HEK293 (cell line): Measurements from ENCODE around the gene ARAP3.

Experiments used
- CTCF ChIP-seq: fragments of 450-650 bp; formaldehyde crosslinking; IDR thresholded peaks from 2 replicates; pipeline ENCODE4 v1.5.1; 2016; ENCODE audit warnings: missing biosample characterization, missing genetic modification characterization
- REST ChIP-seq: fragments of 450-650 bp; formaldehyde crosslinking; IDR thresholded peaks from 2 replicates; pipeline ENCODE4 v1.5.1; 2016; ENCODE audit warnings: missing biosample characterization, missing genetic modification characterization
- ZBTB21 ChIP-seq: fragments of 450-650 bp; formaldehyde crosslinking; IDR thresholded peaks from 2 replicates; pipeline ENCODE4 v1.5.1; 2017; ENCODE audit warnings: missing biosample characterization, missing genetic modification characterization
- ZNF121 ChIP-seq: fragments of 450-650 bp; formaldehyde crosslinking; IDR thresholded peaks from 2 replicates; pipeline ENCODE4 v1.5.1; 2016; ENCODE audit warnings: missing biosample characterization, missing genetic modification characterization
- ZNF138 ChIP-seq: fragments of 450-650 bp; formaldehyde crosslinking; IDR thresholded peaks from 2 replicates; pipeline ENCODE4 v1.5.1; 2016; ENCODE audit warnings: missing biosample characterization, missing genetic modification characterization, borderline replicate concordance
- ZNF274 ChIP-seq, 2 experiments: fragments of 200-500 bp in 1 of 2; fragments of 450-650 bp in 1 of 2; sonication (Bioruptor generic) in 1 of 2; formaldehyde crosslinking in 1 of 2; IDR thresholded peaks; 2 replicates each; pipeline versions ENCODE4 v1.5.1 to v1.6.1; 2014 to 2016; ENCODE audit warnings: borderline replicate concordance in 1 of 2, inconsistent platforms in 1 of 2, low read length in 1 of 2, missing biosample characterization in 1 of 2, missing genetic modification characterization in 1 of 2
- ZNF335 ChIP-seq: fragments of 450-650 bp; formaldehyde crosslinking; conservative IDR thresholded peaks from 2 replicates; pipeline ENCODE4 v1.5.1; 2016; ENCODE audit warnings: missing biosample characterization, missing genetic modification characterization
- ZNF830 ChIP-seq: fragments of 450-650 bp; IDR thresholded peaks from 2 replicates; pipeline ENCODE4 v1.5.0; 2018; ENCODE audit warnings: missing biosample characterization, missing genetic modification characterization, low read depth, mild to moderate bottlenecking, moderate library complexity
- TF ChIP-seq, protein P1 (sequence below): fragments of 450-650 bp; formaldehyde crosslinking; IDR thresholded peaks from 2 replicates; pipeline ENCODE4 v1.5.1; 2017; ENCODE audit warnings: missing biosample characterization, missing genetic modification characterization

DNA sequence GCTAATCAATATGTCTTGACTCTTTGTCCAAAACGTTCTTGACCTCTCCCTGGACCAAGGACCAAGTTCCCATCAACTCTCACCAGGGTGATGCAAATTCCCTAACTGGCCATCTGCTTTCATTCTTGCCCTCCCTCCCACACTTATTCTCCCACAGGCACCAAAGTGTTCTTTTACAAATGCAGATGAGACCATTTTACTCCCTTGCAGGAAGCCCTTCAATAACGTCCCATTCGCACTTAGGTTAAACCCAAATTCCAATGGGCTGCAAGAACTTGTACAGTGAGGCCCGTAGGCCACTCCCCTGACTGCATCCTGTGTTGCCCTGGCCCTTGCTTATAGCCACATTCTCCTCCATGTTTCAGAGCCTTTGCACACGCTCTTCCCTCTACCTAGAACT lies 7.3 kb downstream of the ARAP3 start:
- no peak for TF ChIP-seq CTCF (tag by site-specific recombination)
- no peak for TF ChIP-seq ZNF138 (tag by site-specific recombination)
- TF ChIP-seq REST (tag by site-specific recombination): no peak
- TF ChIP-seq, protein P1, sequence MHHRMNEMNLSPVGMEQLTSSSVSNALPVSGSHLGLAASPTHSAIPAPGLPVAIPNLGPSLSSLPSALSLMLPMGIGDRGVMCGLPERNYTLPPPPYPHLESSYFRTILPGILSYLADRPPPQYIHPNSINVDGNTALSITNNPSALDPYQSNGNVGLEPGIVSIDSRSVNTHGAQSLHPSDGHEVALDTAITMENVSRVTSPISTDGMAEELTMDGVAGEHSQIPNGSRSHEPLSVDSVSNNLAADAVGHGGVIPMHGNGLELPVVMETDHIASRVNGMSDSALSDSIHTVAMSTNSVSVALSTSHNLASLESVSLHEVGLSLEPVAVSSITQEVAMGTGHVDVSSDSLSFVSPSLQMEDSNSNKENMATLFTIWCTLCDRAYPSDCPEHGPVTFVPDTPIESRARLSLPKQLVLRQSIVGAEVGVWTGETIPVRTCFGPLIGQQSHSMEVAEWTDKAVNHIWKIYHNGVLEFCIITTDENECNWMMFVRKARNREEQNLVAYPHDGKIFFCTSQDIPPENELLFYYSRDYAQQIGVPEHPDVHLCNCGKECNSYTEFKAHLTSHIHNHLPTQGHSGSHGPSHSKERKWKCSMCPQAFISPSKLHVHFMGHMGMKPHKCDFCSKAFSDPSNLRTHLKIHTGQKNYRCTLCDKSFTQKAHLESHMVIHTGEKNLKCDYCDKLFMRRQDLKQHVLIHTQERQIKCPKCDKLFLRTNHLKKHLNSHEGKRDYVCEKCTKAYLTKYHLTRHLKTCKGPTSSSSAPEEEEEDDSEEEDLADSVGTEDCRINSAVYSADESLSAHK (tag by site-specific recombination): no peak
- TF ChIP-seq ZNF335 (tag by site-specific recombination): no peak
- no peak for TF ChIP-seq ZNF274 (IDR thresholded peaks at IDR 0.05; ENCODE audit: low read length)
- no peak for TF ChIP-seq ZNF274 (tag by site-specific recombination; IDR thresholded peaks at IDR 0.05; ENCODE audit: borderline replicate concordance)
- no peak for TF ChIP-seq ZNF121 (tag by site-specific recombination)
- TF ChIP-seq ZNF830 (tag by site-specific recombination): no peak
- TF ChIP-seq ZBTB21: no peak
